Caco-2 (cell line): ENCODE results near the gene VAPB. TPM values are rescaled to one million over a fixed set of nuclear protein-coding genes. Genes with fewer than 3 reads are reported as not detected.

ENCODE experiments used
- BruUV-seq: library from RNA; stranded (reverse); fragments of 400-500 nt; replicated peaks from 2 replicates; lab custom pipeline; 2021; lab: Mats Ljungman, UMichigan
- CTCF ChIA-PET: fragments of 300-600 bp; sonication (Branson Sonifier 250); formaldehyde crosslinking; loops from one replicate; lab custom pipeline; 2022; ENCODE audit warnings: antibody characterized with exemption; lab: Charles Lee
- POLR2A ChIA-PET: fragments of 300-600 bp; sonication (Branson Sonifier 250); formaldehyde crosslinking; loops from one replicate; lab custom pipeline; 2022; ENCODE audit warnings: antibody characterized with exemption; lab: Charles Lee
- DNase-seq, 2 experiments: peaks; one replicate each; pipeline versions ENCODE4 v3.0.0 to v3.0.0-alpha.2; 2020 to 2022
- H3K27me3 ChIP-seq: replicated peaks from 2 replicates; pipeline ENCODE4 v1.6.0; 2011; ENCODE audit warnings: low read length; ENCODE audit not compliant: control insufficient read depth, insufficient read depth
- H3K36me3 ChIP-seq: 2 replicates; pipeline ENCODE4 v1.5.1; 2011; ENCODE audit warnings: low read length; ENCODE audit not compliant: control insufficient read depth, insufficient read depth
- H3K4me1 ChIP-seq: fragments of 250-450 bp; sonication (Bioruptor Pico); 2 replicates; pipeline ENCODE4 v1.5.1; 2020; ENCODE audit warnings: mild to moderate bottlenecking
- H3K4me3 ChIP-seq: 2 replicates; pipeline ENCODE4 v1.5.1; 2011; ENCODE audit warnings: low read depth, mild to moderate bottlenecking, control low read depth, low read length
- H3K9me3 ChIP-seq: fragments of 250-450 bp; sonication (Bioruptor Pico); 2 replicates; pipeline ENCODE4 v1.5.1; 2020; ENCODE audit warnings: mild to moderate bottlenecking, moderate library complexity
- H3K27ac Mint-ChIP-seq: one replicate; pipeline ENCODE4 v1.8.0; 2022; ENCODE audit warnings: mixed read lengths; ENCODE audit not compliant: unreplicated experiment
- H3K27me3 Mint-ChIP-seq: one replicate; pipeline ENCODE4 v1.8.0; 2022; ENCODE audit warnings: mixed read lengths; ENCODE audit not compliant: insufficient read depth, unreplicated experiment
- H3K36me3 Mint-ChIP-seq: one replicate; pipeline ENCODE4 v1.8.0; 2022; ENCODE audit warnings: mild to moderate bottlenecking, mixed read lengths; ENCODE audit not compliant: insufficient read depth, unreplicated experiment
- H3K4me1 Mint-ChIP-seq: one replicate; pipeline ENCODE4 v1.8.0; 2022; ENCODE audit warnings: low read depth, mixed read lengths; ENCODE audit not compliant: unreplicated experiment
- H3K4me3 Mint-ChIP-seq: one replicate; pipeline ENCODE4 v1.8.0; 2022; ENCODE audit warnings: mild to moderate bottlenecking, moderate library complexity, mixed read lengths; ENCODE audit not compliant: unreplicated experiment
- H3K9me3 Mint-ChIP-seq: one replicate; pipeline ENCODE4 v1.8.0; 2022; ENCODE audit warnings: mixed read lengths; ENCODE audit not compliant: unreplicated experiment
- CTCF ChIP-seq, 2 experiments: fragments of 200-600 bp in 1 of 2; IDR thresholded peaks; 1 replicate in 1 of 2; 2 replicates in 1 of 2; pipeline versions ENCODE4 v1.5.1 to v1.8.0; 2011 to 2022; ENCODE audit warnings: antibody characterized with exemption in 1 of 2, control low read depth in 1 of 2, inconsistent platforms in 1 of 2, low read depth in 1 of 2, low read length in 1 of 2, mild to moderate bottlenecking in 1 of 2, moderate library complexity in 1 of 2; ENCODE audit not compliant: insufficient read depth in 1 of 2, severe bottlenecking in 1 of 2, unreplicated experiment in 1 of 2
- intact Hi-C: fragments of 100-400 bp; cut with micrococcal nuclease; formaldehyde crosslinking; loops from one replicate; pipeline ENCODE4 v1.10.0; 2022; ENCODE audit not compliant: unreplicated experiment
- total RNA-seq: library from RNA; stranded (reverse); gene quantifications from 2 replicates; pipeline ENCODE4 v1.2.3, GENCODE V29; 2022

Gene VAPB
- total RNA-seq, 1 experiment from 2014 or later = 186 TPM

- H3K9me3 Mint-ChIP-seq = no peaks in the 10 kb centered on the region
- no peak overlapping the region for H3K4me3 Mint-ChIP-seq
- CTCF ChIA-PET = no interaction called here
- TF ChIP-seq CTCF (IDR thresholded peaks at IDR 0.05; ENCODE audit: insufficient read depth in 1 of 2, low read depth in 1 of 2, low read length in 1 of 2, severe bottlenecking in 1 of 2, unreplicated experiment in 1 of 2) = no peak
- H3K27ac Mint-ChIP-seq = peak overlapping the region; percentile 68
- BruUV-seq = no TSS peak
- DNase-seq = no peak
- POLR2A ChIA-PET = interaction anchor here (0.5 to 1.2 kb wide), 2 partner anchors 14 to 150 kb away, joined by 3 read pairs; no protein-coding TSS in a partner anchor
- H3K9me3 ChIP-seq = peaks cover 1% of the 10 kb centered on the region; the same call in 1 of the 2 replicates
- H3K4me3 ChIP-seq = no peak overlapping the region
- H3K36me3 ChIP-seq = no peaks in the 10 kb centered on the region
- intact Hi-C loops = no loop called here
- peaks cover 6% of the 10 kb centered on the region for H3K36me3 Mint-ChIP-seq
- peaks cover 28% of the 10 kb centered on the region for H3K4me1 ChIP-seq
- H3K27me3 ChIP-seq = no peaks in the 10 kb centered on the region
- H3K4me1 Mint-ChIP-seq = peaks cover 37% of the 10 kb centered on the region
- H3K27me3 Mint-ChIP-seq = no peaks in the 10 kb centered on the region
Measured at GRCh38 chr20:58374027-58374850, 14.8 kb upstream of the VAPB start.

- Mint-ChIP-seq H3K9me3 (no peaks in the 10 kb centered on the region), H3K36me3 (peaks cover 6% of the 10 kb centered on the region), H3K27ac (peak overlapping the region; percentile 68), H3K4me1 (peaks cover 37% of the 10 kb centered on the region), H3K4me3 (no peak overlapping the region), H3K27me3 (no peaks in the 10 kb centered on the region)
- ChIA-PET POLR2A (interaction anchor here (1.2 kb wide), 1 partner anchor 14 kb away, joined by 3 read pairs; no protein-coding TSS in a partner anchor), CTCF (interaction anchor here (0.8 kb wide), 1 partner anchor 47 kb away, joined by 5 read pairs; no protein-coding TSS in a partner anchor)
- H3K27me3 ChIP-seq = no peaks in the 10 kb centered on the region
- DNase-seq = no peak
- peaks cover 4% of the 10 kb centered on the region; the same call in 1 of the 2 replicates for H3K9me3 ChIP-seq
- H3K4me1 ChIP-seq = peaks cover 28% of the 10 kb centered on the region
- H3K4me3 ChIP-seq = no peak overlapping the region
- no TSS peak for BruUV-seq
- intact Hi-C loops = no loop called here
- TF ChIP-seq CTCF (IDR thresholded peaks at IDR 0.05; ENCODE audit: insufficient read depth in 1 of 2, low read depth in 1 of 2, low read length in 1 of 2, severe bottlenecking in 1 of 2, unreplicated experiment in 1 of 2) = no peak
- H3K36me3 ChIP-seq = no peaks in the 10 kb centered on the region
Measured at GRCh38 chr20:58374906-58375758, 13.9 kb upstream of the VAPB start.

- peaks cover 6% of the 10 kb centered on the region for H3K36me3 Mint-ChIP-seq
- Histone ChIP-seq H3K4me3 (no peak overlapping the region), H3K4me1 (peaks cover 28% of the 10 kb centered on the region), H3K27me3 (no peaks in the 10 kb centered on the region), H3K36me3 (no peaks in the 10 kb centered on the region), H3K9me3 (peaks cover 4% of the 10 kb centered on the region)
- no peak for TF ChIP-seq CTCF (IDR thresholded peaks at IDR 0.05; ENCODE audit: insufficient read depth in 1 of 2, low read depth in 1 of 2, low read length in 1 of 2, severe bottlenecking in 1 of 2, unreplicated experiment in 1 of 2)
- H3K4me3 Mint-ChIP-seq = no peak overlapping the region
- DNase-seq = no peak
- peaks cover 5% of the 10 kb centered on the region for H3K9me3 Mint-ChIP-seq
- ChIA-PET POLR2A (no interaction called here), CTCF (interaction anchor here (0.8 kb wide), 1 partner anchor 46 kb away, joined by 5 read pairs; no protein-coding TSS in a partner anchor)
- no peak overlapping the region for H3K27ac Mint-ChIP-seq
- no TSS peak for BruUV-seq
- intact Hi-C loops = no loop called here
- peaks cover 37% of the 10 kb centered on the region for H3K4me1 Mint-ChIP-seq
- H3K27me3 Mint-ChIP-seq = no peaks in the 10 kb centered on the region
Measured at GRCh38 chr20:58375759-58376352, 13.2 kb upstream of the VAPB start.
